OCI-LY1 (cell line): ENCODE data around the gene CHRNB4.

Source experiments
- H2AFZ ChIP-seq: fragments of 200-600 bp; sonication (generic), shearing (Covaris generic); 2 replicates; pipeline ENCODE4 v1.6.0; 2014; ENCODE audit warnings: antibody characterized with exemption, mild to moderate bottlenecking, low read length
- H3F3A ChIP-seq: fragments of 200-600 bp; sonication (generic), shearing (Covaris generic); 2 replicates; pipeline ENCODE4 v1.6.0; 2014; ENCODE audit warnings: mild to moderate bottlenecking, antibody characterized with exemption, low read length, moderate library complexity; ENCODE audit not compliant: insufficient read depth
- H3K27ac ChIP-seq: fragments of 200-600 bp; sonication (generic); 2 replicates; pipeline ENCODE4 v1.5.1; 2014; ENCODE audit warnings: low read length, mixed run types, mild to moderate bottlenecking, low read depth; ENCODE audit not compliant: poor library complexity, severe bottlenecking
- H3K27me3 ChIP-seq: fragments of 200-600 bp; sonication (generic); 2 replicates; pipeline ENCODE4 v1.6.0; 2014; ENCODE audit warnings: antibody characterized with exemption, mild to moderate bottlenecking, low read length, moderate library complexity; ENCODE audit not compliant: insufficient read depth
- H3K36me3 ChIP-seq: fragments of 200-600 bp; sonication (generic); 2 replicates; pipeline ENCODE4 v1.6.1; 2014; ENCODE audit warnings: mild to moderate bottlenecking, antibody characterized with exemption, low read length, moderate library complexity, mixed read lengths; ENCODE audit not compliant: insufficient read depth
- H3K4me1 ChIP-seq: fragments of 200-600 bp; sonication (generic); 2 replicates; pipeline ENCODE4 v1.5.1; 2014; ENCODE audit warnings: mild to moderate bottlenecking, low read length, moderate library complexity; ENCODE audit not compliant: insufficient read depth, severe bottlenecking
- H3K4me2 ChIP-seq: fragments of 200-600 bp; sonication (generic), shearing (Covaris generic); 2 replicates; pipeline ENCODE4 v1.6.1; 2014; ENCODE audit warnings: low read length
- H3K4me3 ChIP-seq: fragments of 200-600 bp; sonication (generic); 2 replicates; pipeline ENCODE4 v1.5.1; 2014; ENCODE audit warnings: low read length, low read depth, mild to moderate bottlenecking, mixed read lengths; ENCODE audit not compliant: poor library complexity, severe bottlenecking
- H3K79me2 ChIP-seq: fragments of 200-600 bp; shearing (Covaris generic); 2 replicates; pipeline ENCODE4 v1.6.1; 2016; ENCODE audit warnings: mixed run types, low read length, mixed read lengths; ENCODE audit not compliant: insufficient read depth
- H3K9ac ChIP-seq: fragments of 200-600 bp; sonication (generic), shearing (Covaris generic); 2 replicates; pipeline ENCODE4 v1.6.1; 2014; ENCODE audit warnings: mild to moderate bottlenecking, low read length, mixed read lengths
- H3K9me2 ChIP-seq: fragments of 200-600 bp; sonication (generic), shearing (Covaris generic); 2 replicates; pipeline ENCODE4 v1.6.1; 2014; ENCODE audit warnings: low read depth, mild to moderate bottlenecking, low read length, mixed read lengths
- H3K9me3 ChIP-seq: fragments of 200-600 bp; shearing (Covaris generic); 2 replicates; pipeline ENCODE4 v1.6.1; 2014; ENCODE audit warnings: low read length, mixed read lengths
- H4K20me1 ChIP-seq: fragments of 200-600 bp; sonication (generic), shearing (Covaris generic); 2 replicates; pipeline ENCODE4 v1.6.0; 2016; ENCODE audit warnings: mild to moderate bottlenecking, low read length; ENCODE audit not compliant: insufficient read depth
- EZH2 ChIP-seq: fragments of 200-600 bp; sonication (generic), shearing (Covaris generic); IDR thresholded peaks from 2 replicates; pipeline ENCODE4 v1.8.0; 2017; ENCODE audit warnings: borderline replicate concordance, mixed run types, mild to moderate bottlenecking, antibody characterized with exemption, low read length, moderate library complexity, mixed read lengths
- TF ChIP-seq, protein P1 (sequence below): fragments of 200-600 bp; sonication (generic), shearing (Covaris generic); IDR thresholded peaks from 2 replicates; pipeline ENCODE4 v1.5.1; 2017; ENCODE audit warnings: mild to moderate bottlenecking, antibody characterized with exemption, low read length, moderate library complexity, mixed read lengths

Gene CHRNB4

DNA sequence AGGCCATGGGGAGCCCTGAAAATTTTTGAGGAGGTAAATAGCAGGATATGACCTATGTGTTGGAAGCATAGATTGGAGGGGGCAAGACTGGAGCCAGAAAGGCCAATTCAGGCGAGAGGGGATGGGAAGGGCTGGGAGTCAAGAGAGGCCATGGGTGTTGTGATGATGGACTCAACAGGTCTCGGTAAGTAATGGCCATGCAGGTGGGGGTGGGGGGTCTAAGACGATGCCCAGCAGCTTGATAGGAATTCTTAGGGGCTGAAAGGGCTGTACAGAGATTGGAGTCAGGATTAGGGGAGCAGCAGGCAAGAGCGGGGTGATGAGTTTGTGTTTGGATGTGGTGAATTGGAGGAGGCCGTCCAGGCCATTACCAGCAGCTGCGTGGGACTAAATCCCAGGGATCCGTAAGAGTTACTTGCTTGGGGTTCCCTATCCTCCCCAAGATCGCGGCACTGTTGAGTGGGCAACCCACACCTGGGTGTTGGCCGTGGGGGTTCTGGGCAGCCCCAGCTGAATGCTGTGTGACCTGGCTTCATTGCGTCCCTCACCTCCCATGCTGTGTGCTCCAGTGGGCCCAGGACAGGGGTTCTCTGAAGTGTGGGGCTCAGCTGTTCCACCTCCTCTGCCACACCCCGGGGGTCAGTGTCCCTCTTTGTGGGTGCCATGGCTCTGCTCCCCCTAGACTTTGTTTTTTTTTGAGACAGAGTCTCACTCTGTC is 41.8 kb upstream of the CHRNB4 start:
- no peaks in the 10 kb centered on the region for H3K9me2 ChIP-seq
- no peaks in the 10 kb centered on the region for H4K20me1 ChIP-seq
- H3K4me1 ChIP-seq, result no peaks in the 10 kb centered on the region
- no peaks in the 10 kb centered on the region for H3F3A ChIP-seq
- no peaks in the 10 kb centered on the region for H3K9me3 ChIP-seq
- no peak overlapping the region for H3K9ac ChIP-seq
- H3K27ac ChIP-seq, result no peak overlapping the region
- H3K27me3 ChIP-seq, result peaks cover 8% of the 10 kb centered on the region; the same call in 1 of the 2 replicates
- H3K36me3 ChIP-seq, result no peaks in the 10 kb centered on the region
- no peak for TF ChIP-seq EZH2
- TF ChIP-seq, protein P1, sequence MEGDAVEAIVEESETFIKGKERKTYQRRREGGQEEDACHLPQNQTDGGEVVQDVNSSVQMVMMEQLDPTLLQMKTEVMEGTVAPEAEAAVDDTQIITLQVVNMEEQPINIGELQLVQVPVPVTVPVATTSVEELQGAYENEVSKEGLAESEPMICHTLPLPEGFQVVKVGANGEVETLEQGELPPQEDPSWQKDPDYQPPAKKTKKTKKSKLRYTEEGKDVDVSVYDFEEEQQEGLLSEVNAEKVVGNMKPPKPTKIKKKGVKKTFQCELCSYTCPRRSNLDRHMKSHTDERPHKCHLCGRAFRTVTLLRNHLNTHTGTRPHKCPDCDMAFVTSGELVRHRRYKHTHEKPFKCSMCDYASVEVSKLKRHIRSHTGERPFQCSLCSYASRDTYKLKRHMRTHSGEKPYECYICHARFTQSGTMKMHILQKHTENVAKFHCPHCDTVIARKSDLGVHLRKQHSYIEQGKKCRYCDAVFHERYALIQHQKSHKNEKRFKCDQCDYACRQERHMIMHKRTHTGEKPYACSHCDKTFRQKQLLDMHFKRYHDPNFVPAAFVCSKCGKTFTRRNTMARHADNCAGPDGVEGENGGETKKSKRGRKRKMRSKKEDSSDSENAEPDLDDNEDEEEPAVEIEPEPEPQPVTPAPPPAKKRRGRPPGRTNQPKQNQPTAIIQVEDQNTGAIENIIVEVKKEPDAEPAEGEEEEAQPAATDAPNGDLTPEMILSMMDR, result no peak
- no peaks in the 10 kb centered on the region for H3K79me2 ChIP-seq
- H3K4me3 ChIP-seq, result no peak overlapping the region
- no peak overlapping the region for H2AFZ ChIP-seq
- no peak overlapping the region for H3K4me2 ChIP-seq

DNA sequence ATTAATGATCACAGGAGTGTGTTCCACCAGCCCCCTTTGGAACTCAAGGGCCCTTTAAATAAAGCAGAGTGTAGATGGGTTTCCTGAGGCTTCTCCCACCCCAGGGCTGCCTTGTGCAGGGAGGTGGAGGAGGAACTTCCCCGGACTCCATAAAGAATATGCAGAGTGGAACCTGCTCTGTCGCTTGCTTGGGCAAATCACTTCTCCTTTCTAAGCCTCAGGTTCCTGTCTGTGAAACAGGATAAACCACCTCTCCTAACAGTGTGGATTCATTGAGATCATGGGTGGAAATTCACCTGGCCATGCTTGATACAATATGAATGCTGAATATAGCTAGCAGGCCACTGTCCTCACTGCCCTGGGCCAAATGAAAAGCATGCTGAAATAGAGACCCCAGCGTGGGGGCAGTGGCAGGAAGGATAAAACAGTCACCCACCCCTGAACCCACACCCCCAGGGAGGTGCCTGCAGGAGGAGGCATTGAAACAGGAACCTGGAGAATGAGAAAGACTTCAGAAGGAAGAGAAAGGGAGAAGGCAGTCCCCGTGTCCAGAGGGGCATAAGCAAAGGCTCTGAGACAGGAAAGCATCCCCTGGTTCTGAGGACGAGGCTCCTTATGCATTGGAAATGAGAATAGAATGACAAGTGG is 41.1 kb upstream of the CHRNB4 start:
- H3K27ac ChIP-seq, result no peak overlapping the region

DNA sequence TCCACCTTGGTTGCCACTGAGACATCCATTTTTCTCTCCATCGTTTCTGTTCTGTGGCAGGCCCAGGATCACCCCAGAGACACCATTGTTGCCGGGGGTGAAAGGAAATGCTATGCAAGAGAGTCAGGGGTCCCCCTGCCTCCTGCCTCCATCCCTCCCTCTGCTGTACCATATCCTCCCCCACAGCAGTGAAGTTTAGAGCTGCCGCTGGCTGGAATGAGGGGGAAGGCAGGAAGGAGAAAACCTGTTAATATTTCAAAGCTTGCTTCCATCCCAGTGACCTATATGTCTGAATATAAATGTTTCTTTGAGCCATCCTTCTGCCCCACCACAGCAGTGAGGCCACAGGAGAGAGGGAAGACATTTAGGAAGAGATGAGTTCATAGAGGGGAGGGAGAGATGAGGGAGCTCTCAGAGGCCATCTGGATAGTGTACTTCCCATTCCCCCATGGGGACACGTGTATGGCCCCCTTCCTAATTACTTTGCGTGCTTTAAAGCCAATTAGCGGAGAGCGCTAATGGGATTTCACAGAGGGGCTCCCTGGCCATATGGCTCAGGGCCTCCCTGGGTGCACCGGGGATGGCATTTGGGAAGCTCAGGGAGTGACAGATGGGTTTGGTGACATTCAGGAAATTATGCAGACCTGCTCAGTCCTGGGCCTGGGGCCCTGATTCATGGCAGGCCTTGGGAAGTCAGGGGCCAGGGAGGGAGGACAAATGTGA is 40.4 kb upstream of the CHRNB4 start:
- Histone ChIP-seq H3K4me2 (no peak overlapping the region), H3K4me1 (no peaks in the 10 kb centered on the region)
- no peak for TF ChIP-seq EZH2
- TF ChIP-seq, protein P1, result no peak

More for the DNA sequence above, 41.1 kb upstream of the CHRNB4 start:
- Histone ChIP-seq H3K9ac (no peak overlapping the region), H2AFZ (no peak overlapping the region), H3K27me3 (peaks cover 8% of the 10 kb centered on the region), H4K20me1 (no peaks in the 10 kb centered on the region), H3K4me3 (no peak overlapping the region), H3F3A (no peaks in the 10 kb centered on the region), H3K36me3 (no peaks in the 10 kb centered on the region), H3K4me2 (no peak overlapping the region), H3K9me3 (no peaks in the 10 kb centered on the region), H3K4me1 (no peaks in the 10 kb centered on the region), H3K79me2 (no peaks in the 10 kb centered on the region), H3K9me2 (no peaks in the 10 kb centered on the region)
- TF ChIP-seq, protein P1, result no peak
- no peak for TF ChIP-seq EZH2

More for the DNA sequence above, 40.4 kb upstream of the CHRNB4 start:
- Histone ChIP-seq H2AFZ (no peak overlapping the region), H3K4me3 (no peak overlapping the region), H3K27me3 (peaks cover 8% of the 10 kb centered on the region), H3K9me2 (no peaks in the 10 kb centered on the region), H4K20me1 (no peaks in the 10 kb centered on the region), H3K9me3 (no peaks in the 10 kb centered on the region), H3K36me3 (no peaks in the 10 kb centered on the region), H3F3A (no peaks in the 10 kb centered on the region), H3K79me2 (no peaks in the 10 kb centered on the region), H3K9ac (no peak overlapping the region), H3K27ac (no peak overlapping the region)
